ENCODE data around the gene UBE2V1. TPM values are rescaled to one million over a fixed set of nuclear protein-coding genes. Genes with fewer than 3 reads are reported as not detected.

UBE2V1 gene
- total and polyA plus RNA-seq, 2 donors from 2014 or later, result 99.1 to 105 TPM

- intact Hi-C loops (cut with DNase I), result no loop called here
- peaks cover 2 to 30% (median 27%) of the 10 kb centered on the region in 3 donors for H3K4me1 ChIP-seq (ENCODE audit: control insufficient read depth in 2 of 3, insufficient read depth in 2 of 3, low read depth in 1 of 3, low read length in 3 of 3)
- peak; percentile 95 to 99 (median 98) for DNase-seq
Measured at GRCh38 chr20:50115591-50116367, 2.8 kb upstream of the UBE2V1 start.

DNA sequence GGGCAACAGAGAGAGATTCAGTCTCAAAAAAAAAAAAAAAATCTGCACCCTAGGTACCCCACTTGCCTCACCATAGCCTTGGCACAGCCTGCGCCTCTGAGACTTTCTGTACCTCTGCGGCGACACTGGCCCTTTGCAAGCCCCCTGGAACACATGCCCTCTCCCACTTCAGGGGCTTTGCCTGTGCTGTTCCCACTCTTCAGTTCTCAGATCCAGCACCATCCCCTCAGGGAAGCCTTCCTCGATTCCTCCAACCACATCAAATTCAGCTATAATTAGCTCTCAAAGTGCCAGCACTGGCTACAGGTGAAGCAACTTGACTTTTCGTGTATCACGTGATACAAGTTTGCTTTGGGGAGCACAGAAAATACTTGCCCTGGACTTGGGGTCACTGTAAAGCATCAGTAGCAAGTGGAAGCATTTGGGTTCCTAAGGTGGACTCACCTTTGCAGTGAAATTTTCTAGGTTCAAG, 2.1 kb upstream of the UBE2V1 start:
- intact Hi-C loops (cut with DNase I), result no loop called here
- Histone ChIP-seq H3K9ac (ENCODE audit: low read length in 3 of 3) (peak overlapping the region; percentile 50 to 72 (median 65)), H3K4me3 (ENCODE audit: low read length in 3 of 3) (peak overlapping the region; percentile 74 to 86 (median 84)), H3K27me3 (ENCODE audit: control insufficient read depth, insufficient read depth, low read length) (no peaks in the 10 kb centered on the region), H3K27ac (ENCODE audit: low read depth in 2 of 2, low read length in 2 of 2) (no peak overlapping the region), H3K4me1 (ENCODE audit: control insufficient read depth in 2 of 3, insufficient read depth in 2 of 3, low read depth in 1 of 3, low read length in 3 of 3) (peaks cover 2 to 36% (median 32%) of the 10 kb centered on the region in 3 donors), H3K9me3 (ENCODE audit: control insufficient read depth in 2 of 3, insufficient read depth in 1 of 3, low read length in 3 of 3) (no peaks in the 10 kb centered on the region), H3K36me3 (ENCODE audit: control insufficient read depth in 2 of 3, insufficient read depth in 3 of 3, low read length in 3 of 3) (no peaks in the 10 kb centered on the region)
- peak in 1 of 5 donors; percentile 54 for DNase-seq
- no peak for FAIRE-seq
- TF ChIP-seq CTCF (IDR thresholded peaks at IDR 0.05; ENCODE audit: borderline replicate concordance, extremely low read depth, insufficient read depth), result no peak

More at GRCh38 chr20:50115591-50116367, 2.8 kb upstream of the UBE2V1 start:
- Histone ChIP-seq H3K9me3 (ENCODE audit: control insufficient read depth in 2 of 3, insufficient read depth in 1 of 3, low read length in 3 of 3) (no peaks in the 10 kb centered on the region), H3K9ac (ENCODE audit: low read length in 3 of 3) (peak overlapping the region; percentile 50 to 72 (median 65)), H3K36me3 (ENCODE audit: control insufficient read depth in 2 of 3, insufficient read depth in 3 of 3, low read length in 3 of 3) (no peaks in the 10 kb centered on the region), H3K27ac (ENCODE audit: low read depth in 2 of 2, low read length in 2 of 2) (peak overlapping the region in 1 of 2 donors; percentile 62), H3K27me3 (ENCODE audit: control insufficient read depth, insufficient read depth, low read length) (no peaks in the 10 kb centered on the region), H3K4me3 (ENCODE audit: low read length in 3 of 3) (peak overlapping the region; percentile 74 to 86 (median 84))
- peak; percentile 6 for FAIRE-seq
- TF ChIP-seq CTCF (IDR thresholded peaks at IDR 0.05; ENCODE audit: borderline replicate concordance, extremely low read depth, insufficient read depth), result no peak

GRCh38 chr20:50113420-50114224, 672 bp upstream of the UBE2V1 start:
- Histone ChIP-seq H3K27me3 (ENCODE audit: control insufficient read depth, insufficient read depth, low read length) (no peaks in the 10 kb centered on the region), H3K4me1 (ENCODE audit: control insufficient read depth in 2 of 3, insufficient read depth in 2 of 3, low read depth in 1 of 3, low read length in 3 of 3) (peaks cover 2 to 41% (median 37%) of the 10 kb centered on the region in 3 donors), H3K9ac (ENCODE audit: low read length in 3 of 3) (peak overlapping the region; percentile 73 to 86 (median 85)), H3K4me3 (ENCODE audit: low read length in 3 of 3) (peak overlapping the region; percentile 73 to 78 (median 75)), H3K9me3 (ENCODE audit: control insufficient read depth in 2 of 3, insufficient read depth in 1 of 3, low read length in 3 of 3) (no peaks in the 10 kb centered on the region), H3K36me3 (ENCODE audit: control insufficient read depth in 2 of 3, insufficient read depth in 3 of 3, low read length in 3 of 3) (no peaks in the 10 kb centered on the region), H3K27ac (ENCODE audit: low read depth in 2 of 2, low read length in 2 of 2) (peak overlapping the region; percentile 95 to 97)
- no peak for TF ChIP-seq CTCF (IDR thresholded peaks at IDR 0.05; ENCODE audit: borderline replicate concordance, extremely low read depth, insufficient read depth)
- FAIRE-seq (no peak), DNase-seq (peak in 1 of 5 donors; percentile 32)
- intact Hi-C loops (cut with DNase I), result no loop called here

Measured in kidney (tissue), 14 donors.